Measurements from ENCODE around the gene SULT1A1.
"Not testable (repeated sequence)": the region's sequence is repeated elsewhere in the genome, so short reads cannot be mapped to it uniquely, and the experiment has no call there.

DNA sequence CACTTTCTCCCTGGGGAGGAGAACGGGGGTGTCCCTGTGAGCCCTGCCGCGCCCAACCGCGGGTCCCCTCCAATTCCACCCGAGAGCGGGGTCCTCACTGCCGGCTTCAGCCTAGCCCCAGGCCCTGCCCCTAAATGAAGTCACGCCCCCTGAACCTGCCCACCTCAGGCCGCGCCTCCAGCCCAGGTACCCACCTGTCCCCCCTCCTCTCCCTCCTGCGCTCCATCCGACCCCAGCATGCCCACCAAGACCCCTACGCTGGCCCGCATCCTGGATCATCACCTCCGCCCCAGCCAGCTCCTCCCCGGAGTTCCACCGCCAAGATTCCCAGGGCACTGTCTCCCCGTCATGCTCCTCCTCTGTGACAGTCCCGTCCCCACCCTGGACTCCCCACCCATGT, 8.9 kb downstream of the SULT1A1 start:
- not testable (repeated sequence) for TF ChIP-seq ZNF324 (tag by site-specific recombination; IDR thresholded peaks at IDR 0.05)
- TF ChIP-seq, protein P1, sequence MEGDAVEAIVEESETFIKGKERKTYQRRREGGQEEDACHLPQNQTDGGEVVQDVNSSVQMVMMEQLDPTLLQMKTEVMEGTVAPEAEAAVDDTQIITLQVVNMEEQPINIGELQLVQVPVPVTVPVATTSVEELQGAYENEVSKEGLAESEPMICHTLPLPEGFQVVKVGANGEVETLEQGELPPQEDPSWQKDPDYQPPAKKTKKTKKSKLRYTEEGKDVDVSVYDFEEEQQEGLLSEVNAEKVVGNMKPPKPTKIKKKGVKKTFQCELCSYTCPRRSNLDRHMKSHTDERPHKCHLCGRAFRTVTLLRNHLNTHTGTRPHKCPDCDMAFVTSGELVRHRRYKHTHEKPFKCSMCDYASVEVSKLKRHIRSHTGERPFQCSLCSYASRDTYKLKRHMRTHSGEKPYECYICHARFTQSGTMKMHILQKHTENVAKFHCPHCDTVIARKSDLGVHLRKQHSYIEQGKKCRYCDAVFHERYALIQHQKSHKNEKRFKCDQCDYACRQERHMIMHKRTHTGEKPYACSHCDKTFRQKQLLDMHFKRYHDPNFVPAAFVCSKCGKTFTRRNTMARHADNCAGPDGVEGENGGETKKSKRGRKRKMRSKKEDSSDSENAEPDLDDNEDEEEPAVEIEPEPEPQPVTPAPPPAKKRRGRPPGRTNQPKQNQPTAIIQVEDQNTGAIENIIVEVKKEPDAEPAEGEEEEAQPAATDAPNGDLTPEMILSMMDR (tag by site-specific recombination; IDR thresholded peaks at IDR 0.05): not testable (repeated sequence)

Measured in HEK293 (cell line).